Nephron (organoid): ENCODE measurements around the gene EGR2.
A peak's percentile ranks its signal among the peaks of the same experiment; 100 is the strongest.

Source experiments
- H3K27ac Mint-ChIP-seq, 3 experiments: 2 replicates each; pipeline ENCODE4 v1.8.0; 2020; ENCODE audit warnings: mixed read lengths in 3 of 3, mild to moderate bottlenecking in 2 of 3, moderate library complexity in 1 of 3
- H3K27me3 Mint-ChIP-seq: 2 replicates; pipeline ENCODE4 v1.8.0; 2021; ENCODE audit warnings: low read depth, mild to moderate bottlenecking, moderate library complexity, mixed read lengths
- H3K36me3 Mint-ChIP-seq: 2 replicates; pipeline ENCODE4 v1.8.0; 2020; ENCODE audit warnings: low read depth, mixed read lengths
- H3K4me1 Mint-ChIP-seq: 2 replicates; pipeline ENCODE4 v1.8.0; 2020; ENCODE audit warnings: mixed read lengths
- H3K4me3 Mint-ChIP-seq, 3 experiments: 2 replicates each; pipeline ENCODE4 v1.8.0; 2020; ENCODE audit warnings: mild to moderate bottlenecking in 3 of 3, mixed read lengths in 3 of 3, moderate library complexity in 2 of 3
- H3K9me3 Mint-ChIP-seq: 2 replicates; pipeline ENCODE4 v1.8.0; 2020; ENCODE audit warnings: mixed read lengths
- TF ChIP-seq, protein P1 (sequence below), 3 experiments: fragments of 200-600 bp; sonication (generic); IDR thresholded peaks; one replicate each; pipeline ENCODE4 v1.5.0; 2021; ENCODE audit warnings: antibody characterized with exemption in 3 of 3; ENCODE audit not compliant: unreplicated experiment in 3 of 3

EGR2 gene

GRCh38 chr10:62806251-62806650 is 9.9 kb downstream of the EGR2 start:
- peaks cover 3% of the 10 kb centered on the region for H3K27me3 Mint-ChIP-seq
- H3K9me3 Mint-ChIP-seq: no peaks in the 10 kb centered on the region
- H3K4me1 Mint-ChIP-seq: peaks cover 38% of the 10 kb centered on the region
- peaks cover 14% of the 10 kb centered on the region for H3K36me3 Mint-ChIP-seq
- H3K4me3 Mint-ChIP-seq: peak overlapping the region; percentile 91 to 94 (median 94)
- peak overlapping the region; percentile 61 to 98 (median 63) for H3K27ac Mint-ChIP-seq
- TF ChIP-seq, protein P1, sequence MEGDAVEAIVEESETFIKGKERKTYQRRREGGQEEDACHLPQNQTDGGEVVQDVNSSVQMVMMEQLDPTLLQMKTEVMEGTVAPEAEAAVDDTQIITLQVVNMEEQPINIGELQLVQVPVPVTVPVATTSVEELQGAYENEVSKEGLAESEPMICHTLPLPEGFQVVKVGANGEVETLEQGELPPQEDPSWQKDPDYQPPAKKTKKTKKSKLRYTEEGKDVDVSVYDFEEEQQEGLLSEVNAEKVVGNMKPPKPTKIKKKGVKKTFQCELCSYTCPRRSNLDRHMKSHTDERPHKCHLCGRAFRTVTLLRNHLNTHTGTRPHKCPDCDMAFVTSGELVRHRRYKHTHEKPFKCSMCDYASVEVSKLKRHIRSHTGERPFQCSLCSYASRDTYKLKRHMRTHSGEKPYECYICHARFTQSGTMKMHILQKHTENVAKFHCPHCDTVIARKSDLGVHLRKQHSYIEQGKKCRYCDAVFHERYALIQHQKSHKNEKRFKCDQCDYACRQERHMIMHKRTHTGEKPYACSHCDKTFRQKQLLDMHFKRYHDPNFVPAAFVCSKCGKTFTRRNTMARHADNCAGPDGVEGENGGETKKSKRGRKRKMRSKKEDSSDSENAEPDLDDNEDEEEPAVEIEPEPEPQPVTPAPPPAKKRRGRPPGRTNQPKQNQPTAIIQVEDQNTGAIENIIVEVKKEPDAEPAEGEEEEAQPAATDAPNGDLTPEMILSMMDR (IDR thresholded peaks at IDR 0.05; ENCODE audit: unreplicated experiment in 3 of 3): no peak

DNA sequence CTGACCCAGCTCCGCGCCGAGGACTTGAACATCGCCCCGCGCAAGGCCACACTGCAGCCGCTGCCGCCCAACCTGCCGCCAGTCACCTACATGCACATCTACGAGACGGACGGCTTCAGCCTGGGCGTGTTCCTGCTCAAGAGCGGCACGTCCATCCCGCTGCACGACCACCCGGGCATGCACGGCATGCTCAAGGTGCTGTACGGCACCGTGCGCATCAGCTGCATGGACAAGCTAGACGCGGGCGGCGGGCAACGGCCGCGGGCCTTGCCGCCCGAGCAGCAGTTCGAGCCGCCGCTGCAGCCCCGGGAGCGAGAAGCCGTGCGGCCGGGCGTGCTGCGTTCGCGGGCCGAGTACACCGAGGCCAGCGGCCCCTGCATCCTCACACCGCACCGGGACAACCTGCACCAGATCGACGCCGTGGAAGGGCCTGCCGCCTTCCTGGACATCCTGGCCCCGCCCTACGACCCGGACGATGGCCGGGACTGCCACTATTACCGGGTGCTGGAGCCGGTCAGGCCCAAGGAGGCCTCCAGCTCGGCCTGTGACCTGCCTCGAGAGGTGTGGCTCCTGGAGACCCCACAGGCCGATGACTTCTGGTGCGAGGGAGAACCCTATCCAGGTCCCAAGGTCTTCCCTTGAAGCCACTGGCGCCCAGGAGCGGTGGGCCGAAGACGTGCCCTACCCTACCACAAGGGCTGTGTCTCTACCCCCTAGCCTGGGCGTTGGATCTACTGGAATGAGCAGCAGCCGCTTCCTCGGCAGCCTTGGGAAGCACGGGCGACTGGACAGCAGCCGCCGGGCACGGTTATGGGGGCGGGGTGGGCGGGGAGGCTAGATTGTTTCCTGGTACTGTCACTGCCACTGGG is 10.7 kb downstream of the EGR2 start:
- H3K9me3 Mint-ChIP-seq: no peaks in the 10 kb centered on the region
- H3K27ac Mint-ChIP-seq: peak overlapping the region; percentile 92 to 98 (median 93)
- H3K27me3 Mint-ChIP-seq: peaks cover 3% of the 10 kb centered on the region
- TF ChIP-seq, protein P1 (IDR thresholded peaks at IDR 0.05; ENCODE audit: unreplicated experiment in 3 of 3): no peak
- H3K36me3 Mint-ChIP-seq: peaks cover 14% of the 10 kb centered on the region
- peak overlapping the region; percentile 91 to 94 (median 94) for H3K4me3 Mint-ChIP-seq
- H3K4me1 Mint-ChIP-seq: peaks cover 46% of the 10 kb centered on the region

DNA sequence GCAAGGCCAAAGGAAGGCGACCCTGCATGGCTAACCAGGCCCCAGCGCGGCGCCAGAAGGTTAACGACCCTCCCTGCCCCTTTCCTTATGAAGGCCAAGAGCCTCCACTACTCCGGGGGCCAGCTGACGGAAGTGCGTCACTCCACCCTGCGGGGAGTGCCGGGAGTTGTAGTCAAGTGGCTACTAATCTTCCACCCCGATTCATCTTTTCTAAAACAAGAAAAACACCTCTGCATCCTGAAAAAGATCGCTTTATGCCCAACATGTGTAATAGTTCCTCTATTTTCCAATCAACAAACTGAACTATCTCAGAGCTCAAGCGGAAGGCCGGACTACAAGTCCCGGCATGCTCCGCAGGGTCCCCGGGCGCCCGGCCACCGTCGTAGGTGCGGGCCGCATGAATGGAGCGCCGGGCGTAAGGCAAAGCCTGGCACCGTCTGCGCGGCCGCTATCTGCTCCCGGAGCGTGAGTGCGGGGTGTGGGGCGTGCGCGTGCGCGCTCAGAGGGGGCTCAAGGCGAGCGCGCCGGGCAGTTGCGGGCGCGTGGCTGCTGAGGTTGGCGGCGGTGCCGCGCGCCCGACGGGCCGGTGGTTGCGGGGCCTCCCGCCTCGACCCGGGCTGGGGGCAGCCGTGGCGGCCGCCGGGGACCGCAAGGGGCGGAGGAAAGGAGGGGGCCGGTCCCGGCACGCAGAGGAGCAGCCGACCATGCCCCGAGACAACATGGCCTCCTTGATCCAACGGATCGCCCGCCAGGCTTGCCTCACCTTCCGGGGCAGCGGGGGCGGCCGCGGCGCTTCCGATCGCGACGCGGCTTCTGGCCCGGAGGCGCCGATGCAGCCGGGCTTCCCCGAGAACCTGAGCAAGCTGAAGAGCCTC is 11.6 kb downstream of the EGR2 start, which contains the start of gene ADO:
TSS of gene ADO (plus strand) at position 365 of the 875 bp plus-strand sequence. CDS start at position 705, 340 bp downstream.
- H3K9me3 Mint-ChIP-seq: no peaks in the 10 kb centered on the region

DNA sequence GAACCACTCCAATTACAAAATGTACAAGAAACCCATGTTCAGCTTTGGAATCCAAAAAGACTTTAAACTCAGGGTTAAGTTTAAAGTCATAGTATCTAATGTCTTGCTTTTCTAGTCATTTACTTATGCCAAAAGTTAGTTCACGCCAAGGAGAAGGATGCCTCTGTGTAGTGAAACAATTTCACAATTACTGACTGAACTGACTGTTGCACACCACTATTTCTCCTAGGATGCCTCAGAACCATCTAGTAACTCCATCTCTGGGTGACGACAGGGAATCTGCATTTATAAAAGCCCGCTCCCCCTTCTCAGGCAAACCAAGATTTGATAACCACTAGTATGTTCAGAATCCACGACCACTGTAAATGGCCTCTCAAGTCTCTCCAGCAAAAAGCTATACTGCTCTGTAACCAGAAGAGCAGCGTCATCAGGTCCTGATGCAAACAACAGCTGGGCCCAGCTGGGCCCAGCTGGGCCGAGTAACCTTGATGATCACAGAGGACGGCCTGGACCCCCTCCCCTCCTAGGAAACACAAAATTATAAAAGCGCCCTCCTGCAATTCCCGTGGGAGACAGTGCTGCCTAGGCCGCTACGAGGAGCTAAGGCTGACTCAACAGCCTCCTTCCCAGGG is 12.3 kb downstream of the EGR2 start:
- H3K4me1 Mint-ChIP-seq: peaks cover 54% of the 10 kb centered on the region
- H3K27me3 Mint-ChIP-seq: peaks cover 3% of the 10 kb centered on the region
- H3K27ac Mint-ChIP-seq: peak overlapping the region; percentile 98 to 100 (median 99)
- H3K4me3 Mint-ChIP-seq: peak overlapping the region; percentile 89 to 96 (median 94)
- H3K9me3 Mint-ChIP-seq: no peaks in the 10 kb centered on the region
- peaks cover 14% of the 10 kb centered on the region for H3K36me3 Mint-ChIP-seq
- TF ChIP-seq, protein P1 (IDR thresholded peaks at IDR 0.05; ENCODE audit: unreplicated experiment in 3 of 3): no peak

More for the DNA sequence above, 11.6 kb downstream of the EGR2 start, which contains the start of gene ADO:
- Mint-ChIP-seq H3K4me3 (peak within 1 kb of the TSS; percentile 91 to 96 (median 94)), H3K27me3 (peaks cover 3% of the 10 kb centered on the region), H3K27ac (peak within 1 kb of the TSS; percentile 98 to 100 (median 99)), H3K36me3 (peaks cover 14% of the 10 kb centered on the region), H3K4me1 (peaks cover 54% of the 10 kb centered on the region)
- TF ChIP-seq, protein P1 (IDR thresholded peaks at IDR 0.05; ENCODE audit: unreplicated experiment in 3 of 3): no peak

GRCh38 chr10:62801871-62802270 is 14.3 kb downstream of the EGR2 start:
- Mint-ChIP-seq H3K36me3 (peaks cover under 1% of the 10 kb centered on the region), H3K27me3 (no peaks in the 10 kb centered on the region), H3K9me3 (no peaks in the 10 kb centered on the region), H3K27ac (peak overlapping the region; percentile 32 to 99 (median 70)), H3K4me1 (peaks cover 35% of the 10 kb centered on the region), H3K4me3 (peak overlapping the region in 1 of 3 experiments; percentile 54)
- TF ChIP-seq, protein P1 (IDR thresholded peaks at IDR 0.05; ENCODE audit: unreplicated experiment in 3 of 3): no peak
